Measurements from ENCODE around the gene MORN4. TPM values are rescaled to one million over a fixed set of nuclear protein-coding genes. Genes with fewer than 3 reads are reported as not detected.

The MORN4 gene
- total RNA-seq, 1 experiment from 2014 or later, result 11.9 TPM

DNA sequence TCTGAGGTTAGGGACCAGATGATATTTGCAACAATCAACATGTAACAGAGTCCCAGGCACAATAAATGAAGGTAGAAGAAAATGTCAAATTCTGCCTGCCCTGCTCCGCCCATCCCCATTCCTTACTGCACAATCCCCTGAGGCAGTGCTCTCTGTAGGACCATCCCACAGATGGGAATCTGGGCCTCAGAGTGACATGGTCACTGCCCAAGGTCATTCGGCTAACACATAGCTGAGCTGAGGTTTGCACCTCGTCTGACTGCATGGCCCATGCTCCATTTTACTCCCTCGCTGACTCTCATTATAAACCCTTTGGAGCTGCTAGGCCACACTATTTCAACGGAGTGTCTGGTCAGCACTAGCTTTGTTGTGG is 47.9 kb downstream of the MORN4 start:
- no peak overlapping the region for H3K23ac ChIP-seq (ENCODE audit: insufficient read length, low read depth, low read length)
- H3K23me2 ChIP-seq (ENCODE audit: insufficient read length, low read depth, low read length, poor library complexity, severe bottlenecking), result no peaks in the 10 kb centered on the region
- no peak overlapping the region for H4K91ac ChIP-seq (ENCODE audit: insufficient read length, low read depth, low read length)
- no peak overlapping the region for H2AFZ ChIP-seq (ENCODE audit: low read length)
- no peaks in the 10 kb centered on the region for H3K4me1 ChIP-seq (ENCODE audit: insufficient read depth, low read length)
- no peaks in the 10 kb centered on the region for H3K79me1 ChIP-seq (ENCODE audit: insufficient read depth, low read depth, low read length, poor library complexity, severe bottlenecking)
- H2BK20ac ChIP-seq (ENCODE audit: low read depth, low read length, poor library complexity, severe bottlenecking), result no peak overlapping the region
- H3K27ac ChIP-seq (ENCODE audit: insufficient read length, low read depth, low read length), result no peak overlapping the region
- TF ChIP-seq, protein P1, sequence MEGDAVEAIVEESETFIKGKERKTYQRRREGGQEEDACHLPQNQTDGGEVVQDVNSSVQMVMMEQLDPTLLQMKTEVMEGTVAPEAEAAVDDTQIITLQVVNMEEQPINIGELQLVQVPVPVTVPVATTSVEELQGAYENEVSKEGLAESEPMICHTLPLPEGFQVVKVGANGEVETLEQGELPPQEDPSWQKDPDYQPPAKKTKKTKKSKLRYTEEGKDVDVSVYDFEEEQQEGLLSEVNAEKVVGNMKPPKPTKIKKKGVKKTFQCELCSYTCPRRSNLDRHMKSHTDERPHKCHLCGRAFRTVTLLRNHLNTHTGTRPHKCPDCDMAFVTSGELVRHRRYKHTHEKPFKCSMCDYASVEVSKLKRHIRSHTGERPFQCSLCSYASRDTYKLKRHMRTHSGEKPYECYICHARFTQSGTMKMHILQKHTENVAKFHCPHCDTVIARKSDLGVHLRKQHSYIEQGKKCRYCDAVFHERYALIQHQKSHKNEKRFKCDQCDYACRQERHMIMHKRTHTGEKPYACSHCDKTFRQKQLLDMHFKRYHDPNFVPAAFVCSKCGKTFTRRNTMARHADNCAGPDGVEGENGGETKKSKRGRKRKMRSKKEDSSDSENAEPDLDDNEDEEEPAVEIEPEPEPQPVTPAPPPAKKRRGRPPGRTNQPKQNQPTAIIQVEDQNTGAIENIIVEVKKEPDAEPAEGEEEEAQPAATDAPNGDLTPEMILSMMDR (conservative IDR thresholded peaks at IDR 0.05), result no peak
- Mint-ChIP-seq H3K27me3 (ENCODE audit: low read depth) (peaks cover 2% of the 10 kb centered on the region; the same call in 1 of the 2 replicates), H3K9me3 (no peaks in the 10 kb centered on the region), H3K36me3 (ENCODE audit: insufficient read depth in 1 of 3, low read depth in 3 of 3) (no peaks in the 10 kb centered on the region), H3K4me3 (no peak overlapping the region), H3K27ac (no peak overlapping the region), H3K4me1 (peaks cover 3 to 13% of the 10 kb centered on the region in 2 experiments; a peak in 3 of 4 replicates)
- no peaks in the 10 kb centered on the region for H3K9me3 ChIP-seq (ENCODE audit: control insufficient read depth, low read depth, low read length)
- no CpG with 5 or more reads among the region's 5 CpGs for WGBS (ENCODE audit: extremely low coverage, insufficient read length, low lambda C conversion rate)
- H2BK15ac ChIP-seq (ENCODE audit: low read depth, low read length), result no peak overlapping the region
- no peak overlapping the region for H2BK12ac ChIP-seq (ENCODE audit: insufficient read length, low read depth, low read length)
- no peak for DNase-seq
- H3K14ac ChIP-seq (ENCODE audit: insufficient read depth, low read length), result no peak overlapping the region
- H3K27me3 ChIP-seq (ENCODE audit: insufficient read depth, low read length), result no peaks in the 10 kb centered on the region
- no peaks in the 10 kb centered on the region for H4K20me1 ChIP-seq (ENCODE audit: control insufficient read depth, insufficient read depth, insufficient read length)
- H4K8ac ChIP-seq (replicated peaks; ENCODE audit: insufficient read length, low read depth, low read length), result no peak overlapping the region
- no peak overlapping the region for H4K5ac ChIP-seq (ENCODE audit: insufficient read length, low read depth, low read length)
- no peaks in the 10 kb centered on the region for H3K79me2 ChIP-seq (ENCODE audit: insufficient read depth, low read length)
- H3K56ac ChIP-seq (ENCODE audit: insufficient read length, low read depth, low read length), result no peak overlapping the region
- no peak overlapping the region for H3K4ac ChIP-seq (ENCODE audit: low read depth, low read length)
- H2AK5ac ChIP-seq (ENCODE audit: insufficient read length, low read length), result no peak overlapping the region
- H2BK5ac ChIP-seq (ENCODE audit: insufficient read length, low read length), result no peak overlapping the region
- no peak overlapping the region for H3K18ac ChIP-seq (ENCODE audit: insufficient read length, low read depth, low read length)
- no peak overlapping the region for H3K4me2 ChIP-seq (ENCODE audit: insufficient read depth, insufficient read length, low read length)
- H3K9ac ChIP-seq (ENCODE audit: extremely low read depth, insufficient read length, low read length), result no peak overlapping the region
- H2BK120ac ChIP-seq (ENCODE audit: low read depth, low read length, poor library complexity, severe bottlenecking), result no peak overlapping the region
- no peak overlapping the region for H3T11ph ChIP-seq (ENCODE audit: low read length)

Measured in H9 (cell line).